Progenitor cell of endocrine pancreas (in vitro differentiated cells): ENCODE data around the gene NELFB. TPM values are rescaled to one million over a fixed set of nuclear protein-coding genes. Genes with fewer than 3 reads are reported as not detected.

Experiments
- DNase-seq: peaks from one replicate; pipeline ENCODE4 v3.0.0; 2021; ENCODE audit warnings: low spot score; ENCODE audit not compliant: unreplicated experiment
- H3K27ac Mint-ChIP-seq: 2 replicates; pipeline ENCODE4 v1.8.0; 2021; ENCODE audit warnings: mild to moderate bottlenecking, moderate library complexity, mixed read lengths
- H3K27me3 Mint-ChIP-seq: 2 replicates; pipeline ENCODE4 v1.8.0; 2021; ENCODE audit warnings: mixed read lengths
- H3K36me3 Mint-ChIP-seq: 2 replicates; pipeline ENCODE4 v1.8.0; 2022; ENCODE audit warnings: mixed read lengths; ENCODE audit not compliant: insufficient read depth
- H3K4me1 Mint-ChIP-seq: 2 replicates; pipeline ENCODE4 v1.8.0; 2021; ENCODE audit warnings: low read depth, mixed read lengths
- H3K4me3 Mint-ChIP-seq: 2 replicates; pipeline ENCODE4 v1.8.0; 2021; ENCODE audit warnings: low read depth, mild to moderate bottlenecking, moderate library complexity, mixed read lengths
- H3K9me3 Mint-ChIP-seq: 2 replicates; pipeline ENCODE4 v1.8.0; 2021; ENCODE audit warnings: low read depth, mixed read lengths
- CTCF ChIP-seq: fragments of 200-600 bp; sonication (generic); IDR thresholded peaks from one replicate; pipeline ENCODE4 v1.5.0; 2021; ENCODE audit warnings: antibody characterized with exemption, mild to moderate bottlenecking; ENCODE audit not compliant: unreplicated experiment
- total RNA-seq: library from RNA; stranded (reverse); gene quantifications from 2 replicates; pipeline ENCODE4 v1.2.1, GENCODE V29; 2021

Gene NELFB
- total RNA-seq, 1 donor from 2014 or later: 62.3 TPM

- no peaks in the 10 kb centered on the region for H3K9me3 Mint-ChIP-seq
- DNase-seq: peak; percentile 90
- H3K27me3 Mint-ChIP-seq: no peaks in the 10 kb centered on the region
- peaks cover 36% of the 10 kb centered on the region for H3K4me1 Mint-ChIP-seq
- no peak for TF ChIP-seq CTCF
- no peaks in the 10 kb centered on the region for H3K36me3 Mint-ChIP-seq
- peak within 1 kb of the TSS; percentile 90 for H3K4me3 Mint-ChIP-seq
- peak within 1 kb of the TSS; percentile 84 for H3K27ac Mint-ChIP-seq
These were observed 47.0 kb downstream of the NELFB start, which contains the start of gene NRARP for GRCh38 chr9:137302118-137302448. NRARP (minus strand) TSS chr9:137302271; CDS start chr9:137301928, 343 bp downstream.

- TF ChIP-seq CTCF: peak; percentile 83
- Mint-ChIP-seq H3K4me1 (peaks cover 36% of the 10 kb centered on the region), H3K36me3 (no peaks in the 10 kb centered on the region), H3K4me3 (no peak overlapping the region), H3K27ac (peak overlapping the region; percentile 69), H3K27me3 (no peaks in the 10 kb centered on the region), H3K9me3 (no peaks in the 10 kb centered on the region)
- DNase-seq: peak; percentile 82
These were observed 47.5 kb downstream of the NELFB start for GRCh38 chr9:137302449-137303150.

- Mint-ChIP-seq H3K4me3 (peak overlapping the region; percentile 31), H3K27me3 (no peaks in the 10 kb centered on the region), H3K27ac (peak overlapping the region; percentile 69), H3K4me1 (peaks cover 36% of the 10 kb centered on the region), H3K9me3 (no peaks in the 10 kb centered on the region), H3K36me3 (no peaks in the 10 kb centered on the region)
- DNase-seq: peak; percentile 13
- TF ChIP-seq CTCF: no peak
These were observed 48.2 kb downstream of the NELFB start for GRCh38 chr9:137303151-137303892.

- TF ChIP-seq CTCF: no peak
- Mint-ChIP-seq H3K9me3 (no peaks in the 10 kb centered on the region), H3K27ac (no peak overlapping the region), H3K36me3 (no peaks in the 10 kb centered on the region), H3K4me3 (no peak overlapping the region), H3K4me1 (peaks cover 34% of the 10 kb centered on the region), H3K27me3 (no peaks in the 10 kb centered on the region)
- DNase-seq: peak; percentile 12
These were observed 48.8 kb downstream of the NELFB start for GRCh38 chr9:137303893-137304382.

GRCh38 chr9:137304383-137305059 lies 49.4 kb downstream of the NELFB start:
- no peaks in the 10 kb centered on the region for H3K27me3 Mint-ChIP-seq
- no peak overlapping the region for H3K27ac Mint-ChIP-seq
- no peak overlapping the region for H3K4me3 Mint-ChIP-seq
- H3K9me3 Mint-ChIP-seq: no peaks in the 10 kb centered on the region
- H3K36me3 Mint-ChIP-seq: no peaks in the 10 kb centered on the region
- peak; percentile 12 for DNase-seq
- peak; percentile 32 for TF ChIP-seq CTCF
- peaks cover 29% of the 10 kb centered on the region for H3K4me1 Mint-ChIP-seq
